Naive thymus-derived CD4-positive, alpha-beta T cell (primary cell): ENCODE measurements around the gene TBC1D1. TPM values are rescaled to one million over a fixed set of nuclear protein-coding genes. Genes with fewer than 3 reads are reported as not detected.

Source experiments
- ATAC-seq: fragments of 150-1000 bp; cut with Tn5 transposase; 2 replicates; pipeline ENCODE4 v1.10.0; 2021; ENCODE audit warnings: mild to moderate bottlenecking, moderate library complexity
- CTCF ChIA-PET: fragments of 350-600 bp; sonication (Branson Sonifier 250); formaldehyde crosslinking; loops from one replicate; lab custom pipeline; 2021; ENCODE audit warnings: antibody characterized with exemption; lab: Charles Lee
- POLR2A ChIA-PET: fragments of 350-600 bp; sonication (Branson Sonifier 250); formaldehyde crosslinking; loops from one replicate; lab custom pipeline; 2021; ENCODE audit warnings: antibody characterized with exemption, inconsistent platforms; lab: Charles Lee
- DNase-seq, 9 donors: peaks; one replicate each; pipeline versions ENCODE4 v3.0.0 to v3.0.0-alpha.2; 2020 to 2022; ENCODE audit warnings: mixed read lengths in 1 of 9
- H3K27ac ChIP-seq: one replicate; pipeline ENCODE4 v1.7.0; 2013; ENCODE audit warnings: mild to moderate bottlenecking, low read depth, low read length, moderate library complexity
- H3K27me3 ChIP-seq, 2 donors: one replicate each; pipeline ENCODE4 v1.7.0; 2013; ENCODE audit warnings: low read length in 2 of 2, mild to moderate bottlenecking in 2 of 2, moderate library complexity in 2 of 2; ENCODE audit not compliant: control insufficient read depth in 2 of 2, insufficient read depth in 2 of 2
- H3K36me3 ChIP-seq, 3 experiments: 1 replicate in 2 of 3; 2 replicates in 1 of 3; pipeline ENCODE4 v1.7.0; 2013; ENCODE audit warnings: low read length in 3 of 3, mild to moderate bottlenecking in 3 of 3, moderate library complexity in 1 of 3; ENCODE audit not compliant: insufficient read depth in 3 of 3, control insufficient read depth in 2 of 3
- H3K4me1 ChIP-seq, 2 donors: one replicate each; pipeline ENCODE4 v1.7.0; 2013; ENCODE audit warnings: low read length in 2 of 2, mild to moderate bottlenecking in 2 of 2, moderate library complexity in 1 of 2; ENCODE audit not compliant: control insufficient read depth in 2 of 2, insufficient read depth in 2 of 2
- H3K4me3 ChIP-seq: 2 replicates; pipeline ENCODE4 v1.7.0; 2013; ENCODE audit warnings: mild to moderate bottlenecking, low read length
- H3K9me3 ChIP-seq, 3 experiments: 1 replicate in 2 of 3; 2 replicates in 1 of 3; pipeline ENCODE4 v1.7.0; 2013; ENCODE audit warnings: low read length in 3 of 3; ENCODE audit not compliant: control insufficient read depth in 2 of 3
- H3K27ac Mint-ChIP-seq, 9 donors: one replicate each; pipeline ENCODE4 v1.8.0; 2020 to 2022; ENCODE audit warnings: mixed read lengths in 9 of 9, mild to moderate bottlenecking in 8 of 9, moderate library complexity in 5 of 9, inconsistent platforms in 2 of 9
- H3K27me3 Mint-ChIP-seq, 5 donors: one replicate each; pipeline ENCODE4 v1.8.0; 2021 to 2022; ENCODE audit warnings: mixed read lengths in 5 of 5, mild to moderate bottlenecking in 1 of 5
- H3K36me3 Mint-ChIP-seq, 5 donors: one replicate each; pipeline ENCODE4 v1.8.0; 2020 to 2022; ENCODE audit warnings: mixed read lengths in 5 of 5, mild to moderate bottlenecking in 3 of 5, inconsistent platforms in 1 of 5
- H3K4me1 Mint-ChIP-seq, 7 donors: one replicate each; pipeline ENCODE4 v1.8.0; 2020 to 2022; ENCODE audit warnings: mixed read lengths in 7 of 7, mild to moderate bottlenecking in 3 of 7, inconsistent platforms in 1 of 7
- H3K4me3 Mint-ChIP-seq, 10 donors: one replicate each; pipeline ENCODE4 v1.8.0; 2020 to 2022; ENCODE audit warnings: mild to moderate bottlenecking in 10 of 10, mixed read lengths in 10 of 10, moderate library complexity in 6 of 10, inconsistent platforms in 2 of 10
- H3K9me3 Mint-ChIP-seq, 11 donors: one replicate each; pipeline ENCODE4 v1.8.0; 2020 to 2022; ENCODE audit warnings: mixed read lengths in 11 of 11, mild to moderate bottlenecking in 4 of 11, inconsistent platforms in 1 of 11, moderate library complexity in 1 of 11
- intact Hi-C, 2 donors: fragments of 100-400 bp; cut with micrococcal nuclease; formaldehyde crosslinking; loops; one replicate each; pipeline ENCODE4 v1.15.1; 2023
- polyA plus RNA-seq, 2 donors: library from polyadenylated mRNA; unstranded; fragments of 300-500 nt; fragmentation: Illumina TruSeq; gene quantifications; one replicate each; pipeline ENCODE4 v1.2.3, GENCODE V29; 2021
- total RNA-seq, 6 experiments: library from RNA in 5 of 6; stranded (reverse) in 5 of 6; gene quantifications; 1 replicate in 5 of 6; 2 replicates in 1 of 6; pipeline ENCODE4 v1.2.3 and lab custom pipeline; 2021 to 2026

The TBC1D1 gene
- total and polyA plus RNA-seq, 7 experiments from 2014 or later, result 19.4 to 66.8 (median 46.9) TPM

GRCh38 chr4:38013461-38014366, 122.8 kb downstream of the TBC1D1 start:
- Histone ChIP-seq H3K36me3 (peaks cover 0 to 24% (median 0%) of the 10 kb centered on the region in 3 experiments), H3K4me3 (no peak overlapping the region), H3K27ac (no peak overlapping the region), H3K9me3 (no peaks in the 10 kb centered on the region), H3K4me1 (no peaks in the 10 kb centered on the region), H3K27me3 (no peaks in the 10 kb centered on the region)
- DNase-seq, result no peak
- Mint-ChIP-seq H3K27ac (no peak overlapping the region), H3K4me3 (no peak overlapping the region), H3K27me3 (no peaks in the 10 kb centered on the region), H3K9me3 (no peaks in the 10 kb centered on the region), H3K36me3 (peaks cover 6 to 37% (median 11%) of the 10 kb centered on the region in 5 donors), H3K4me1 (peaks cover 6 to 17% (median 10%) of the 10 kb centered on the region in 7 donors)
- POLR2A ChIA-PET, result no interaction called here
- intact Hi-C loops, result no loop called here
- CTCF ChIA-PET, result interaction anchor here (0.6 kb wide), 1 partner anchor 15 kb away, joined by 3 read pairs; no protein-coding TSS in a partner anchor
- no peak for ATAC-seq

- no peak overlapping the region for H3K27ac ChIP-seq
- peaks cover 0 to 24% (median 0%) of the 10 kb centered on the region in 3 experiments for H3K36me3 ChIP-seq
- ChIA-PET CTCF (no interaction called here), POLR2A (no interaction called here)
- H3K4me1 ChIP-seq, result no peaks in the 10 kb centered on the region
- H3K27ac Mint-ChIP-seq, result no peak overlapping the region
- no peak overlapping the region for H3K4me3 ChIP-seq
- intact Hi-C loops, result no loop called here
- no peak overlapping the region for H3K4me3 Mint-ChIP-seq
- ATAC-seq, result no peak
- no peaks in the 10 kb centered on the region for H3K9me3 Mint-ChIP-seq
- no peaks in the 10 kb centered on the region for H3K27me3 ChIP-seq
- no peak for DNase-seq
- H3K9me3 ChIP-seq, result no peaks in the 10 kb centered on the region
- H3K4me1 Mint-ChIP-seq, result peaks cover 6 to 14% (median 10%) of the 10 kb centered on the region in 7 donors
- no peaks in the 10 kb centered on the region for H3K27me3 Mint-ChIP-seq
- H3K36me3 Mint-ChIP-seq, result peaks cover 6 to 37% (median 16%) of the 10 kb centered on the region in 5 donors
Measured at GRCh38 chr4:38014421-38014852, 123.6 kb downstream of the TBC1D1 start.

- Histone ChIP-seq H3K4me1 (no peaks in the 10 kb centered on the region), H3K9me3 (no peaks in the 10 kb centered on the region), H3K27me3 (no peaks in the 10 kb centered on the region), H3K36me3 (peaks cover 0 to 31% (median 0%) of the 10 kb centered on the region in 3 experiments), H3K4me3 (no peak overlapping the region), H3K27ac (no peak overlapping the region)
- H3K9me3 Mint-ChIP-seq, result peaks cover 0 to 4% (median 0%) of the 10 kb centered on the region in 11 donors
- H3K27me3 Mint-ChIP-seq, result no peaks in the 10 kb centered on the region
- H3K27ac Mint-ChIP-seq, result no peak overlapping the region
- H3K4me1 Mint-ChIP-seq, result peaks cover 0 to 9% (median 3%) of the 10 kb centered on the region in 7 donors
- peaks cover 12 to 44% (median 23%) of the 10 kb centered on the region in 5 donors for H3K36me3 Mint-ChIP-seq
- DNase-seq (no peak), ATAC-seq (no peak)
- CTCF ChIA-PET, result no interaction called here
- no peak overlapping the region for H3K4me3 Mint-ChIP-seq
- intact Hi-C loops, result loop anchor here in 1 of 2 donors (2.0 kb wide), 1 partner anchor 13 kb away; no protein-coding TSS in a partner anchor
- POLR2A ChIA-PET, result interaction anchor here (0.6 kb wide), 1 partner anchor 306 kb away, joined by 3 read pairs; no protein-coding TSS in a partner anchor
Measured at GRCh38 chr4:38015886-38016515, 125.1 kb downstream of the TBC1D1 start.

GRCh38 chr4:38016698-38017097, 125.8 kb downstream of the TBC1D1 start:
- Mint-ChIP-seq H3K27me3 (no peaks in the 10 kb centered on the region), H3K27ac (peak overlapping the region in 2 of 9 donors; percentile 41 to 56), H3K36me3 (peaks cover 19 to 51% (median 29%) of the 10 kb centered on the region in 5 donors), H3K9me3 (peaks cover 0 to 4% (median 0%) of the 10 kb centered on the region in 11 donors), H3K4me1 (peaks cover 0 to 5% (median 3%) of the 10 kb centered on the region in 7 donors), H3K4me3 (no peak overlapping the region)
- H3K36me3 ChIP-seq, result peaks cover 0 to 38% (median 0%) of the 10 kb centered on the region in 3 experiments
- no peak overlapping the region for H3K4me3 ChIP-seq
- ChIA-PET CTCF (no interaction called here), POLR2A (no interaction called here)
- no peak overlapping the region for H3K27ac ChIP-seq
- intact Hi-C loops, result loop anchor here in 1 of 2 donors (2.0 kb wide), 1 partner anchor 14 kb away; no protein-coding TSS in a partner anchor
- H3K4me1 ChIP-seq, result no peaks in the 10 kb centered on the region
- ATAC-seq (no peak), DNase-seq (no peak)
- H3K27me3 ChIP-seq, result no peaks in the 10 kb centered on the region
- H3K9me3 ChIP-seq, result no peaks in the 10 kb centered on the region

GRCh38 chr4:38017609-38018008, 126.7 kb downstream of the TBC1D1 start:
- peaks cover 28 to 60% (median 38%) of the 10 kb centered on the region in 5 donors for H3K36me3 Mint-ChIP-seq
- H3K27ac Mint-ChIP-seq, result no peak overlapping the region
- Histone ChIP-seq H3K4me1 (no peaks in the 10 kb centered on the region), H3K36me3 (peaks cover 0 to 46% (median 0%) of the 10 kb centered on the region in 3 experiments), H3K27me3 (no peaks in the 10 kb centered on the region), H3K4me3 (no peak overlapping the region), H3K9me3 (no peaks in the 10 kb centered on the region), H3K27ac (no peak overlapping the region)
- DNase-seq (no peak), ATAC-seq (peak; percentile 24)
- POLR2A ChIA-PET, result no interaction called here
- no peaks in the 10 kb centered on the region for H3K27me3 Mint-ChIP-seq
- H3K4me1 Mint-ChIP-seq, result peaks cover 3 to 13% (median 8%) of the 10 kb centered on the region in 7 donors
- no peak overlapping the region for H3K4me3 Mint-ChIP-seq
- CTCF ChIA-PET, result interaction anchor here (0.6 kb wide), 1 partner anchor 18 kb away, joined by 3 read pairs; no protein-coding TSS in a partner anchor
- peaks cover 0 to 4% (median 0%) of the 10 kb centered on the region in 11 donors for H3K9me3 Mint-ChIP-seq
- intact Hi-C loops, result loop anchor here in 1 of 2 donors (2.0 kb wide), 1 partner anchor 15 kb away; no protein-coding TSS in a partner anchor

- ATAC-seq, result no peak
- intact Hi-C loops, result no loop called here
Measured at GRCh38 chr4:38020386-38020785, 129.5 kb downstream of the TBC1D1 start.

More at GRCh38 chr4:38020386-38020785, 129.5 kb downstream of the TBC1D1 start:
- CTCF ChIA-PET, result no interaction called here
- H3K27ac Mint-ChIP-seq, result peak overlapping the region in 1 of 9 donors; percentile 41
- H3K4me3 Mint-ChIP-seq, result no peak overlapping the region
- DNase-seq, result no peak
- H3K27me3 Mint-ChIP-seq, result no peaks in the 10 kb centered on the region
- H3K27ac ChIP-seq, result no peak overlapping the region
- peaks cover 0 to 37% (median 0%) of the 10 kb centered on the region in 3 experiments for H3K36me3 ChIP-seq
- peaks cover 36 to 55% (median 42%) of the 10 kb centered on the region in 5 donors for H3K36me3 Mint-ChIP-seq
- POLR2A ChIA-PET, result no interaction called here
- no peaks in the 10 kb centered on the region for H3K4me1 ChIP-seq
- H3K27me3 ChIP-seq, result no peaks in the 10 kb centered on the region
- H3K9me3 ChIP-seq, result no peaks in the 10 kb centered on the region
- no peak overlapping the region for H3K4me3 ChIP-seq
- H3K4me1 Mint-ChIP-seq, result peaks cover 3 to 14% (median 13%) of the 10 kb centered on the region in 7 donors
- peaks cover 0 to 4% (median 0%) of the 10 kb centered on the region in 11 donors for H3K9me3 Mint-ChIP-seq
